ENCODE data around the gene RYR2. TPM values are rescaled to one million over a fixed set of nuclear protein-coding genes. Genes with fewer than 3 reads are reported as not detected.

Gene RYR2
- 47.0 TPM for total RNA-seq (ENCODE audit: unreplicated experiment)
- long read RNA-seq, partial matches to known transcripts: 1 of 4 reads
- long read RNA-seq, other reads (novel, unspliced or antisense): 3 of 4 reads

DNA sequence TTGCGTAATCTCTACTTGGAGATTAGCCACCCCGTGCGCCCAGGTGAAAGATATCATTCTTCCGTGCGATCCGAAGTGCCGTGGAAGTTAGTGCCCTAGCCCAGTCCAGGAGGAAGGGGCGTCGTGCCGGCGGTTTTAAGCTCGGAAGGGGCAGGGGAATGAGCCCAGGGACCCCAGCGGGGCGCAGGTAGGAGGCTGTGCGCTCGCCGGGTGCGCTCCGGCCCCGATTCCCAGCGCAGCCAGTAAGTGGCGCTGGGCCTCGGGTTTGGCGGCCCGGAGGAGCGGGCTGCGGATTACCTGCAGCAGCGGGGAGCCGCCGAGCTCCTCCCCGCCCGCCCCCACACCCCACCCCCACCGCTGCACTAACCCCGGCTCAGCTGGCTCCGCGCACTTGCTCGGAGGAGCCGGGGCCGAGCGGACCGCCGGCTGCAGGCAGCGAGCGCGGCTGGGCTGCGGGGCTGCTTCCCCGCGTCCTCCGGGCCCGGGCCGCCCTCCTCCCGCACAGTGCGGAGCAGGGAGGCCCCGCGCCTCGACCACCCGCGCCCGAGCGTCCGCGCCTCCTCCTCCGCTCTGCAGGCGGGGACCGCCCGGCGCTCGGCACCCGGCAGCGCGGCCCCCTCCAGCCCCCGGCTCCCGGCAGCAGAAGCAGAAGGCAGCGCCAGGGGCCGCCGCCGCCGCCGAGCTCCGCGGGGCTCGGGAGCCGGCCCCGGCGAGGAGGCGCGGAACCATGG, at the start of gene RYR2:
Gene RYR2 (plus strand): TSS at position 390 of the 731 bp plus-strand sequence. CDS start 338 bp downstream, at position 728.
- H3K27me3 Mint-ChIP-seq (ENCODE audit: unreplicated experiment): peaks cover 13% of the 10 kb centered on the region
- peaks cover 13% of the 10 kb centered on the region for H3K4me1 Mint-ChIP-seq (ENCODE audit: low read depth, unreplicated experiment)
- H3K36me3 Mint-ChIP-seq (ENCODE audit: unreplicated experiment): peaks cover 5% of the 10 kb centered on the region
- H3K27ac Mint-ChIP-seq (ENCODE audit: unreplicated experiment): peak within 1 kb of the TSS; percentile 78
- peaks cover 10% of the 10 kb centered on the region for H3K9me3 Mint-ChIP-seq (ENCODE audit: unreplicated experiment)
- DNase-seq: peak; percentile 79
- peak within 1 kb of the TSS; percentile 91 for H3K4me3 Mint-ChIP-seq (ENCODE audit: unreplicated experiment)
- TF ChIP-seq, protein P1, sequence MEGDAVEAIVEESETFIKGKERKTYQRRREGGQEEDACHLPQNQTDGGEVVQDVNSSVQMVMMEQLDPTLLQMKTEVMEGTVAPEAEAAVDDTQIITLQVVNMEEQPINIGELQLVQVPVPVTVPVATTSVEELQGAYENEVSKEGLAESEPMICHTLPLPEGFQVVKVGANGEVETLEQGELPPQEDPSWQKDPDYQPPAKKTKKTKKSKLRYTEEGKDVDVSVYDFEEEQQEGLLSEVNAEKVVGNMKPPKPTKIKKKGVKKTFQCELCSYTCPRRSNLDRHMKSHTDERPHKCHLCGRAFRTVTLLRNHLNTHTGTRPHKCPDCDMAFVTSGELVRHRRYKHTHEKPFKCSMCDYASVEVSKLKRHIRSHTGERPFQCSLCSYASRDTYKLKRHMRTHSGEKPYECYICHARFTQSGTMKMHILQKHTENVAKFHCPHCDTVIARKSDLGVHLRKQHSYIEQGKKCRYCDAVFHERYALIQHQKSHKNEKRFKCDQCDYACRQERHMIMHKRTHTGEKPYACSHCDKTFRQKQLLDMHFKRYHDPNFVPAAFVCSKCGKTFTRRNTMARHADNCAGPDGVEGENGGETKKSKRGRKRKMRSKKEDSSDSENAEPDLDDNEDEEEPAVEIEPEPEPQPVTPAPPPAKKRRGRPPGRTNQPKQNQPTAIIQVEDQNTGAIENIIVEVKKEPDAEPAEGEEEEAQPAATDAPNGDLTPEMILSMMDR (IDR thresholded peaks at IDR 0.05; ENCODE audit: partially characterized antibody, unreplicated experiment): peak; percentile 60

DNA sequence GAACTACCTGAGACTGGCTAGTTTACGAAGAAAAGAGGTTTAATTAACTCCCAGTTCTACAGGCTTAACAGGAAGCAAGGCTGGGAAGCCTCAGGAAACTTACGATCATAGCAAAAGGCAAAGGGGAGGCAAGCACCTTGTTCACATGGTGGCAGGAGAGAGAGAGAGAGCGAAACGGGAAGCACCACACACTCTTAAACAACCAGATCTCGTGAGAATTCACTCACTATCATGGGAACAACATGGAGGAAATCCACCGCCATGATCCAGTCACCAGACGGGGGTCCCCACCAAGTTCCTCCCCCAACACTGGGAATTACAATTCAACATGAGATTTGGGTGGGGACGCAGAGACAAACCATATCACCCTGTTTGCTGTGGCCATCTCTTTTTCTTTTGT, 49.5 kb upstream of the RYR2 start:
- H3K36me3 Mint-ChIP-seq (ENCODE audit: unreplicated experiment): peaks cover 18% of the 10 kb centered on the region
- DNase-seq: no peak
- H3K27me3 Mint-ChIP-seq (ENCODE audit: unreplicated experiment): peaks cover 3% of the 10 kb centered on the region
- H3K27ac Mint-ChIP-seq (ENCODE audit: unreplicated experiment): no peak overlapping the region
- TF ChIP-seq, protein P1 (IDR thresholded peaks at IDR 0.05; ENCODE audit: partially characterized antibody, unreplicated experiment): no peak
- H3K9me3 Mint-ChIP-seq (ENCODE audit: unreplicated experiment): peaks cover 3% of the 10 kb centered on the region
- H3K4me3 Mint-ChIP-seq (ENCODE audit: unreplicated experiment): no peak overlapping the region
- peaks cover 8% of the 10 kb centered on the region for H3K4me1 Mint-ChIP-seq (ENCODE audit: low read depth, unreplicated experiment)

DNA sequence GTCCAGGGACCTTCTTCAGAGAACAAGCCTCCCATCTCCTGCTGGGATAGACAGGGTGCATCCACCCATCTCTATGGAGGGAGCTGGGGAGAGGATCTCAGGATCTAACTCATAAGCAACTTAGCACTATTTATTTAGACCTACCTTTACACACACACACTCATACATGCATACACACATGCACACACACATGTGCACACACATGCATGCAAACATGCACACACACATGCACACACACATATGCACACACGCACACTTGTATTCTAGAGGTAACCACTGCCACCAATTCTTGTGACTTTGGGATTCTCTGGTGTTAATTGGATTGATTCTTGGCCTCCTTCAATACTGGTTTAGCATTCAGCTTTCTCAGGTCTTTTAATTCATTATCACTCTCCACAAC, 47.5 kb upstream of the RYR2 start:
- H3K27me3 Mint-ChIP-seq (ENCODE audit: unreplicated experiment): peaks cover 13% of the 10 kb centered on the region
- no peak overlapping the region for H3K27ac Mint-ChIP-seq (ENCODE audit: unreplicated experiment)
- peaks cover 25% of the 10 kb centered on the region for H3K4me1 Mint-ChIP-seq (ENCODE audit: low read depth, unreplicated experiment)
- no peak for DNase-seq
- TF ChIP-seq, protein P1 (IDR thresholded peaks at IDR 0.05; ENCODE audit: partially characterized antibody, unreplicated experiment): no peak
- peaks cover 18% of the 10 kb centered on the region for H3K36me3 Mint-ChIP-seq (ENCODE audit: unreplicated experiment)
- peaks cover 11% of the 10 kb centered on the region for H3K9me3 Mint-ChIP-seq (ENCODE audit: unreplicated experiment)
- no peak overlapping the region for H3K4me3 Mint-ChIP-seq (ENCODE audit: unreplicated experiment)

DNA sequence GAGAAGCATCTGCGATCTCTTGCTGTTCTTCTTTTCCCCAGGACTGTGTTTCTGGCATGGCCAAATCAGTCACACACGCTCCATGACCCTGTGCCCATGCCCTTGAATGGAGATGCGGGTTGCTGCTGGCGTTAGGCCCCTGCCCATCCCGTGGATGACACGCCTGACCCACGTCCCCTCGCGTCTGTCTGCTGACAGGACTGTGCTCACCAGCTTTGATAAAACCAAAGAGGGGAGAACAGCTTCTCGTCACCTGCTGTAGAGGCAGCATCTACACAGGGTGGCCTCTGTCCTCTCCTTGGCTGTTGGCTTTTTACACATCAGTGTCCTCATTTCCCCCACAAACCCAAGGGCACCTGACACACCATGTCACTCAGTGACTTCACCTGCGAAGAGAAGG, 44.6 kb upstream of the RYR2 start:
- peak overlapping the region; percentile 98 for H3K27ac Mint-ChIP-seq (ENCODE audit: unreplicated experiment)
- H3K36me3 Mint-ChIP-seq (ENCODE audit: unreplicated experiment): peaks cover 5% of the 10 kb centered on the region
- H3K4me3 Mint-ChIP-seq (ENCODE audit: unreplicated experiment): no peak overlapping the region
- peaks cover 13% of the 10 kb centered on the region for H3K27me3 Mint-ChIP-seq (ENCODE audit: unreplicated experiment)
- TF ChIP-seq, protein P1 (IDR thresholded peaks at IDR 0.05; ENCODE audit: partially characterized antibody, unreplicated experiment): no peak
- peaks cover 35% of the 10 kb centered on the region for H3K4me1 Mint-ChIP-seq (ENCODE audit: low read depth, unreplicated experiment)
- H3K9me3 Mint-ChIP-seq (ENCODE audit: unreplicated experiment): peaks cover 8% of the 10 kb centered on the region
- no peak for DNase-seq

DNA sequence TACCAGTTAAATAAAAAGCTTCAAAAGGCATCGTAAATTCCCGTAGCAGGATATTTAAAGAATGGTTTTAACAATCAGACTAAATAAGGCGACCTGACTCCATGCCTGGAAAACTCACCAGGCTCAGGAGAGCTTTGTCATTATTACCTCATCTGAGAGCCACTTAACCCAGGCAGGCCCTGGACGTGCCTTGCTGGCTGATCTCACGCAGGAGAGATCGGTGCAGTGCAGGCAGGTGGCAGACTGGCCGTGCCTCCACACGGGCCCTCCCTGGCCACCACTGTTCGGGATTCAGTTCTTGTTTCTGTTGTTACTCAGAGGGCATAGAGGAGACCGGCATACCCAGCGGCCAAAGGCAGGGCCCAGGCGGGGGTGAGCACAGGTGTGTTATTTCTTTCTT, 44.1 kb upstream of the RYR2 start:
- Mint-ChIP-seq H3K9me3 (ENCODE audit: unreplicated experiment) (peaks cover 8% of the 10 kb centered on the region), H3K27me3 (ENCODE audit: unreplicated experiment) (peaks cover 13% of the 10 kb centered on the region), H3K36me3 (ENCODE audit: unreplicated experiment) (peaks cover 5% of the 10 kb centered on the region), H3K4me1 (ENCODE audit: low read depth, unreplicated experiment) (peaks cover 37% of the 10 kb centered on the region), H3K27ac (ENCODE audit: unreplicated experiment) (peak overlapping the region; percentile 98), H3K4me3 (ENCODE audit: unreplicated experiment) (peak overlapping the region; percentile 65)
- DNase-seq: peak; percentile 43
- TF ChIP-seq, protein P1 (IDR thresholded peaks at IDR 0.05; ENCODE audit: partially characterized antibody, unreplicated experiment): no peak
